GM19397 (cell line): ENCODE results near the gene PRKAR1A.
"Not testable (repeated sequence)": the region's sequence is repeated elsewhere in the genome, so short reads cannot be mapped to it uniquely, and the experiment has no call there.

Experiments used
- ATAC-seq: cut with Tn5 transposase; IDR thresholded peaks from one replicate; pipeline ENCODE4 v1.9.1; 2021; ENCODE audit warnings: mild to moderate bottlenecking, moderate library complexity; ENCODE audit not compliant: unreplicated experiment

The PRKAR1A gene

GRCh38 chr17:68509141-68510057, 2.8 kb upstream of the PRKAR1A start:
- ATAC-seq = no peak

- ATAC-seq = no peak
Measured at GRCh38 chr17:68511254-68511670, 968 bp upstream of the PRKAR1A start.

GRCh38 chr17:68511671-68512246, 471 bp upstream of the PRKAR1A start:
- ATAC-seq = peak; percentile 43

- no peak for ATAC-seq
Measured at GRCh38 chr17:68512960-68513474, 787 bp downstream of the PRKAR1A start.

- ATAC-seq = no peak
Measured at GRCh38 chr17:68513932-68514331, 1.7 kb downstream of the PRKAR1A start.

- ATAC-seq = no peak
Measured at GRCh38 chr17:68514831-68515635, 2.8 kb downstream of the PRKAR1A start.

- no peak for ATAC-seq
Measured at GRCh38 chr17:68516732-68517131, 4.5 kb downstream of the PRKAR1A start.

GRCh38 chr17:68517605-68518004, 5.4 kb downstream of the PRKAR1A start:
- ATAC-seq = not testable (repeated sequence)

- no peak for ATAC-seq
Measured at GRCh38 chr17:68518063-68518815, 6.0 kb downstream of the PRKAR1A start.

GRCh38 chr17:68519051-68519450, 6.8 kb downstream of the PRKAR1A start:
- not testable (repeated sequence) for ATAC-seq

GRCh38 chr17:68519911-68520310, 7.7 kb downstream of the PRKAR1A start:
- ATAC-seq = no peak

GRCh38 chr17:68522266-68522665, 10.0 kb downstream of the PRKAR1A start:
- no peak for ATAC-seq

GRCh38 chr17:68526548-68526947, 14.3 kb downstream of the PRKAR1A start:
- no peak for ATAC-seq

- no peak for ATAC-seq
Measured at GRCh38 chr17:68527314-68527713, 15.1 kb downstream of the PRKAR1A start.

- no peak for ATAC-seq
Measured at GRCh38 chr17:68531252-68531651, 19.0 kb downstream of the PRKAR1A start.

- ATAC-seq = no peak
Measured at GRCh38 chr17:68532826-68533225, 20.6 kb downstream of the PRKAR1A start.

GRCh38 chr17:68533887-68534694, 21.9 kb downstream of the PRKAR1A start:
- no peak for ATAC-seq

- no peak for ATAC-seq
Measured at GRCh38 chr17:68534695-68535088, 22.5 kb downstream of the PRKAR1A start.

GRCh38 chr17:68535922-68536321, 23.7 kb downstream of the PRKAR1A start:
- no peak for ATAC-seq
